HTR-8/SVneo (cell line): ENCODE data around the gene CACNA2D1.

Experiments used
- DNase-seq: peaks from one replicate; pipeline ENCODE4 v3.0.0; 2011; ENCODE audit warnings: low spot score, mixed read lengths; ENCODE audit not compliant: insufficient read length
- FAIRE-seq: peaks from 2 replicates; lab custom pipeline; 2011; peaks lifted over from hg19 to GRCh38; lab: Jason Lieb, UNC

CACNA2D1 gene

DNA sequence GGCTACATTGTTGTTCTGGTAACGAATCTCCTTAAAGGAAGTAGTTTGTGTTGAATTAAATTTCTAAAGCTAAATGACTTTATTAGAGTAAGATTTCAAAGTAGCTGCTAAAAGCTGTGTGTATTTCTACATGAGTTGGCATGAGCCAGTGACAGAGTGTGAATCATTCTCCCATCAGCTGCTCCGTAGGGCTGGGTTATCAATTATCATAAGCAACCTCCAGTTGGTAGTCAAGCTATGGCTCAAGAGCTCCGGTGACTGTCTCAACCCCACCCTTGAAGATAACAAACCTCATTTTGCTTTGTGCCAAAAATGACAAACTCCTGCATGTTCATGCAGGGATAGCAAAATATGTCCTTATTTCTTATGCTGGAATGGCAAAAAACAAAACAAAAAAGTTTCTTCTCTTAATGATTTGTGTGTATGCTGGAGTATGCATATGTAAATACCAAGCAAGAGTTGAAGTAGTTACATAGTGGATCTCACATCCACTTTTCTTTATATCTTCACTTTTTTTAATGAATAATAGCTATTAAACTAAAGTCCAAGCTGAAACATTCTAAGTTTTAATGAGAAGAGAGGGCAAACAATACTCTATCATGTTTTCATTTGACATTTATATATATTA, 249.4 kb downstream of the CACNA2D1 start:
- FAIRE-seq (no peak), DNase-seq (no peak)

DNA sequence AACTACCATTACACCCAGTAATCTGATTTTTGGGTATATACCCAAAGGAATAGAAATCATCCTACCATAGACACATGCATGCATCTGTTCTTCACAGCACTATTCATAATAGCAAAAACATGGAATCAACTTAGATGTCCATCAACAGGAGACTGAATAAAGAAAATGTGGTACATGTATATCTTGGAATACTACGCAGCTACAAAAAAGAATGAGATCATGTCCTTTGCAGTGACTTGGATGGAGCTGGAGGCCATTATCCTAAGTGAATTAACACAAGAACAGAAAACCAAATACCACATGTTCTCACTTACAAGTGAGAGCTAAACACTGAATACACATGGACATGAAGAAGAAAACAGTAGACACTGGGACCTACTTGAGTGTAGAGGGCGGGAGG, 254.9 kb downstream of the CACNA2D1 start:
- DNase-seq (no peak), FAIRE-seq (no peak)

- no peak for DNase-seq
Observed at GRCh38 chr7:82185443-82185842, 258.1 kb downstream of the CACNA2D1 start.

DNA sequence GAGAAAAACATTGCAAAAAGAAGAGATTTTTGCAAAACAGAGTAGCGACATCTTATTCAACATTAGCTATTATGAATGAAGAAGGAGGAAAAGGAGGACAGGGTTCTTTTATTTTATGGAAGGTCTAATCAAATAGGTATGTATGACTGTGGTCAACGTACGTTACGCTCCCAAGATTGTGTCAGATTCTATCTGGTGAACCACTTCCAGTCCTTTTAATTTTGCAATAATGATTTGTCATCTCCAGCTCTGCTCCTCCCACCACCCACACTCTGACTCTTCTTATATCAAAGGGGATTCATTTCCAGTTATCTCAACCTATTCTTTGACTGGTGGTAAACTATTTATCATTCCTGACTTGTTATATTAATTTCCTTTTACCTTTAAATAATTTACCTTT, 259.9 kb downstream of the CACNA2D1 start:
- no peak for DNase-seq

More at GRCh38 chr7:82185443-82185842, 258.1 kb downstream of the CACNA2D1 start:
- no peak for FAIRE-seq

DNA sequence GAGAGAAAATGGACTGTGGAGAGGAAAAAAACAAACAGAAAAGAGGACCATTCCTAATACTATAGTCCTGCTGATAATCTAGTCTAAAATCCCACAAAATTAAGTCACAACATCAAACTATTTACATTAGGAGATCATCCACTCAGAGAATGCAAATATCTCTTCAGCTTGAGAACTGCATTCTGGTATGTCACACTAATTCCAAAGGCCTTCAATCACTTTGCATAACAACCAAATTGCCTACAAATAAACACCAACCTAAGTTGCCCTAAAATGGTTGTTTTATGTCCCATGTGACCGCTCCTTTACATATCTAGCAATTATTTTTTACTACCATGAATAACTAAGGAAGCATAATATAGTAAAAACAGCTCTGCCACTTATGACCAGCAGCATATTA, 264.3 kb downstream of the CACNA2D1 start:
- no peak for FAIRE-seq
- no peak for DNase-seq

More for the DNA sequence above, 259.9 kb downstream of the CACNA2D1 start:
- FAIRE-seq: no peak

GRCh38 chr7:82175319-82175718, 268.3 kb downstream of the CACNA2D1 start:
- FAIRE-seq (no peak), DNase-seq (no peak)

GRCh38 chr7:82173400-82174021, 270.1 kb downstream of the CACNA2D1 start:
- FAIRE-seq: no peak

DNA sequence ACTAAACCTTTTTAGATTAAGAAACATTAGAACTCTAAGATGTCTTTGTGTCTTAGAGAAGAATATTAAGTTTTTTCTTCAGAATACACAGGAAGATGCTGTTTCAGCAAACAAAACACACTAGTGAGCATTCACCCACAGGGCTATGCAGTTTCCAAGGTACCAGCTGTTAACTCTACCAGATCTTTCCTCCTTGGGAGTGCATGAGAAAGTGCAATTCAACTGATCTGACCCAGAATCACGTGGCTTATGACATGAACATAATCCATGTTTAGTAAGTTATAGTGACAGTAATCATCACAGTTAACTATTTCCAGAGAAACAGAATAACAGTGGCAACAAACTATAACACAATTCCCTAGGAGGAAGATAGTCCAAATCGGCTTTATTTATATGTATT, 270.7 kb downstream of the CACNA2D1 start:
- no peak for DNase-seq
- no peak for FAIRE-seq

More at GRCh38 chr7:82173400-82174021, 270.1 kb downstream of the CACNA2D1 start:
- DNase-seq: no peak

DNA sequence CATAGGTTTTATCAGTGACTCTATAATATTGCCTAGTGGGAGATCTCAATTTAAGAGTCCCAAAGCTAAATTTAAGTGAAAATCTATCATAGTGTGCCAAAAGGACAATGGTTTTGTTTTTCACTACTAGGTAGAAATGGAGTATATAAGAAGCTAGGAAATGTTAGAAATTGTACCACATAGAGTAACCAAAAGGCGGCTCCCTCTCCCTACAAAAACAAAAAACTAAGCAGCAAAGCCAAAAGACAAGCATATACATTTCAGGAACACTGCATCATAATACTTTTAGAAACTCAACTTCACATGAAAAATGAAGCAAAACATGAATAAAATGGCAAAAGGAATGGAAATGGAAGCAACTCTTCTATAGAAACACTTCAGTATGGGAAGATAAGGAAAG, 271.6 kb downstream of the CACNA2D1 start:
- DNase-seq (no peak), FAIRE-seq (no peak)

DNA sequence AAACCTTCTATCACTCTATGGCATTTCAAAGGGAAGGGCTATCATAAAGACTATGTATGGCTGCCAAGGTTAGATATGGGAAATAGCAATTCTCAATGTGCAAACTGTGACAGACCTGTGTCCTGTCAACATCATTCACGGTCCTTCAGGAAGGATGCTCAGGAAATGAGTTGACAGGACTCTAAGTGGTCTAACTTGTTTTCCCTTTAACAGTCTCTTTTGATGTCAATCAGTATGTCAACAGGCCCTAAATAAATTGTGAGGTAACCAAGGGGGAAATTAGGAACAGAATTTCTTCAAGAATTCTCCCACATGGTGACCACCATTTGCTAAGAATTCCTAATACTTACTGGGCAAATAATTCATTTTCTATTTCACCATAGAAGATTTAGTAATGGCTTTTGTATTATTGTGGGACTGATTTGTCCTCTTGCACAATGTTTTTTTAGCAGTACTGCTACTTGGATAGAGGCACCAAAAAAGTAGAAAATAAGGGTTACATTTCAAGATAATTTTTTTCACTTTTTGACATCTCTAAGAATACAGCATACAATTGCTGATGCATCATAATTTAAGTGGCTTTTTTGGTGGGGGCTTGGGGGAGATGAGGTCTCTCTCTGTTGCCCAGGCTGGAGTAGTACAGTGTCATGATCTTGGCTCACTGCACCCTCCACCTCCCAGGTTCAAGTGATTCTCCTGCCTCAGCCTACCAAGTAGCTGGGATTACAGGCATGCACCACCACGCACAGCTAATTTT, 275.8 kb downstream of the CACNA2D1 start:
- DNase-seq: no peak
- FAIRE-seq: no peak

GRCh38 chr7:82166260-82167015, 277.1 kb downstream of the CACNA2D1 start:
- DNase-seq (no peak), FAIRE-seq (no peak)

DNA sequence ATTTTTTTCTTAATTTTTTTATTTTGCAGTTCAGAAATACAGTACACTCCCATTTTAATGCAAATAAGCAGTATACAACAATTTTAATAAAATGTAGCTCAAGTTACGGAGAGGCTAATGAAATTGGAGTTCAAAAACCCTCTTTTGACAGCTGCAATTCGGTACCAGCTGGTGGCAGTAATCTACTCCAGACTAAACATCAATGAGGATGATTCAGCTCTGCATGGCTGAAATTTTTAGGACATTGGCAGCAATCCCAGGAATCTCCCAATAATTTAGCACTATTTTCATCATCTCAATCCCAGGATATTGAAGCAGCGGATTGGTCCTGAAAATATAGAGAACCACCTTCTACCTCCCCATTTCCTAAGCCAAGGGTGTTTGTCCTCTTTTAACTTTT, 278.8 kb downstream of the CACNA2D1 start:
- FAIRE-seq (no peak), DNase-seq (no peak)

DNA sequence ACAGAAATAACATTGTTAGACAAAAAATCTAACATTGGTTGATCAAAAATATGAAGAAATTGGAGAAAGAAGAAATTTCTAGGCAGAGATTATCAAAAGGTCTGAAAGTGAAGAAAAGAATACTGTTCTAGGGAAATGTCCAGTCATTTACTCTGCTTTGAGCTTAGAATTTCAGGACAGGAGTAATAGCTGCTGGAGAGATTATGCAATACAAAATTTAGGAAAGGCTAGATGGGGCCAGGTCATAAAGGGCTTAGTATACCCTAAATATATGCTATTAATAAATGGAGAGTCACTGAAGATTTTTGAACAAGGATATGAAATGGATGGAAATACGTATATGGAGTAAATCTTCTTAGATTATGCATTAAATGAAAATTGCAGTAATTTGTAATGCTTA, 279.2 kb downstream of the CACNA2D1 start:
- no peak for DNase-seq
- FAIRE-seq: no peak

GRCh38 chr7:82163586-82163985, 280.0 kb downstream of the CACNA2D1 start:
- FAIRE-seq (no peak), DNase-seq (no peak)

DNA sequence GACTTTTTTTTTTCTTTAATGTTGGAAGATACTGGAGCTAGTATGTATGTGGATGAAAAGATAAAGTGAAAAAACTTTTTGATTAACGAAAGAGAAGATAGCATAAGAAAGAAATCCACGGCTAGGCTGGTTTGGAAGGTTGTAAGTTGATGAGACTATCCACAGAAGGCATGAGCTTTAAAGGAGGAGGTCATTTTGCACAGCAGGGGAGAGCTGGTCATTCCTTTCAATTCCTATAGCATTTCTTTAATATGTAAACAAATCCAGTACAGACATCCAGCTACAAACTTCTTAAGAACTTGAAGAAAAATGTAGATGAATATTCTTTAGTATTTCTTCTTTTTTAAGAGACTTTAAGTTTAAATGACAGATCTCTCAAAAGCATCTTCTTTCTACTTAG, 281.3 kb downstream of the CACNA2D1 start:
- FAIRE-seq (no peak), DNase-seq (no peak)

DNA sequence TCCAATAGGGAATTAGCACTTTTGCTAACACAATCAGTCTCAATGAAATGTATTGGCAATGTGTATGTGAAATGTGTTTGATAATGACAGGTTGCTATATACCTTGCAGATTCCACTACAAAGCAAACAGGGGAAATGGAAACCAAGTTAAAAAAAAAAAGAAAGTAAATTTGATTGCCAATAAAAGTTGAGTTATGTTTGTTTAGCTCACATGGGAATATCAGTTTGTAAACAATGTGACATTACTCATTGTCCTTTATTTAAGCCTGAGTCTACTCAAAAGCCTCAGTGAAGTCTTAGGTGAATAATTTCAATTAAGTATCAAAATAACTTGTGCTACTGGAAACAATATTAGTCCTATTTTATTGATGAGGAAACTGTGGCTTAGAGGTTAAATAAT, 285.2 kb downstream of the CACNA2D1 start:
- no peak for DNase-seq
- FAIRE-seq: no peak

DNA sequence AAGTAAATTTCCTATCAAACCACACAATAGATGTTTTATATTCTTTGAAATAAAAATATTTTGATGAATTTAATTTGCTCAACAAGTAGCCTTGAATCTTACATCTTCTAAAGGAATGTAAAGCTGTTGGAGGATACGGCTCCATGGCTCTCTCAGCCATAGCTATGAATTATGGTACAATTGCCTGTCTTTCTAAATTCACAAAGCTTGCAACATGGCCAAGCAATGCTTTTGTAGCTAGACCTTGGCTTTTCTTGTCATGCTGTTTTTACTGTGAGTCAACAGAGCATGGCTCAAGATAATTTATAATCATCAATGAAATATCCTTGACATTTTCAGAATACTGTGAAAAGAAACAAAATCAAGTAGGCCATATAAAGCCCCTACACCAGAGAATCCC, 286.7 kb downstream of the CACNA2D1 start:
- FAIRE-seq (no peak), DNase-seq (no peak)

- DNase-seq: no peak
Observed at GRCh38 chr7:82156168-82156567, 287.4 kb downstream of the CACNA2D1 start.

GRCh38 chr7:82154728-82155127, 288.8 kb downstream of the CACNA2D1 start:
- DNase-seq: no peak
- no peak for FAIRE-seq

More at GRCh38 chr7:82156168-82156567, 287.4 kb downstream of the CACNA2D1 start:
- FAIRE-seq: no peak

- FAIRE-seq (no peak), DNase-seq (no peak)
Observed at GRCh38 chr7:82153776-82154175, 289.8 kb downstream of the CACNA2D1 start.

DNA sequence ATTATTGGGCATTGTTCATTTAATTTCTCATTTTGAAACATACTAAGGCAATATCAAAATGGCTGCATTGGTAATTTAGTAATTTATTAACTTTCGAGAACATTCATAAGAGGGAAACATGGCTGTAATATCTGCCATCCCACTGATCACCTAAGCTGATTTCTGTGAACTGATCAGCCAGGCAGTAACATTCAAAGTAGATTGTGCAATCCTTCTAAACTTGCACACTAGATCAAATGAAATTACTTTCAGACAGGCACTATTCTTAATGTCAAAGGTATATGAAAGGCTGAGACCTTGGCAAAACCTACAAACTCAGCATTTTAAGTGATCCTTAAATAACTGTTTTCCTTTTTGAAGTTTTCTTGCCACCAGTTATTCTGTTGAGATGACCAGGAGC, 290.7 kb downstream of the CACNA2D1 start:
- FAIRE-seq (no peak), DNase-seq (no peak)
